KMS-11 (cell line): Measurements from ENCODE around the gene PLOD1.
"Not testable (repeated sequence)": the region's sequence is repeated elsewhere in the genome, so short reads cannot be mapped to it uniquely, and the experiment has no call there.

Experiments
- H2AFZ ChIP-seq: fragments of 200-600 bp; sonication (generic); 2 replicates; pipeline ENCODE4 v1.6.1; 2016; ENCODE audit warnings: antibody characterized with exemption, mixed run types, low read depth
- H3K27ac ChIP-seq: fragments of 200-600 bp; sonication (generic); 2 replicates; pipeline ENCODE4 v1.6.1; 2016; ENCODE audit warnings: mild to moderate bottlenecking, mixed run types
- H3K27me3 ChIP-seq: fragments of 200-600 bp; sonication (generic); 2 replicates; pipeline ENCODE4 v1.6.1; 2017; ENCODE audit warnings: mild to moderate bottlenecking, low read depth, mixed run types, moderate library complexity; ENCODE audit not compliant: insufficient read depth
- H3K36me3 ChIP-seq: fragments of 200-600 bp; sonication (generic); 2 replicates; pipeline ENCODE4 v1.6.1; 2017; ENCODE audit warnings: mild to moderate bottlenecking, mixed run types; ENCODE audit not compliant: insufficient read depth
- H3K4me1 ChIP-seq: fragments of 200-600 bp; sonication (generic); 2 replicates; pipeline ENCODE4 v1.6.1; 2016; ENCODE audit warnings: mild to moderate bottlenecking, low read depth, mixed run types; ENCODE audit not compliant: poor library complexity, severe bottlenecking
- H3K4me2 ChIP-seq: fragments of 200-600 bp; sonication (generic); 2 replicates; pipeline ENCODE4 v1.7.0; 2016; ENCODE audit warnings: mild to moderate bottlenecking, mixed run types
- H3K4me3 ChIP-seq: fragments of 200-600 bp; sonication (generic); IDR thresholded peaks from 2 replicates; pipeline ENCODE4 v1.6.1; 2017; ENCODE audit warnings: low read depth, low read length, mixed read lengths; ENCODE audit not compliant: insufficient read depth
- H3K79me2 ChIP-seq: fragments of 200-600 bp; sonication (generic); 2 replicates; pipeline ENCODE4 v1.6.1; 2016; ENCODE audit warnings: low read depth, mixed run types; ENCODE audit not compliant: insufficient read depth
- H3K9ac ChIP-seq: fragments of 200-600 bp; sonication (generic); 2 replicates; pipeline ENCODE4 v1.6.1; 2016; ENCODE audit warnings: mild to moderate bottlenecking, mixed run types
- H4K20me1 ChIP-seq: fragments of 200-600 bp; sonication (generic); 2 replicates; pipeline ENCODE4 v1.6.1; 2016; ENCODE audit warnings: mild to moderate bottlenecking, mixed run types; ENCODE audit not compliant: insufficient read depth
- TF ChIP-seq, protein P1 (sequence below): fragments of 200-600 bp; sonication (generic); conservative IDR thresholded peaks from 2 replicates; pipeline ENCODE4 v1.6.1; 2017; ENCODE audit warnings: low read depth, mild to moderate bottlenecking, antibody characterized with exemption, low read length, moderate library complexity, mixed read lengths

The PLOD1 gene

GRCh38 chr1:12005488-12006166, 71.1 kb downstream of the PLOD1 start:
- H3K79me2 ChIP-seq, result no peaks in the 10 kb centered on the region
- H3K4me3 ChIP-seq, result no peak overlapping the region
- H2AFZ ChIP-seq, result no peak overlapping the region
- no peaks in the 10 kb centered on the region for H3K27me3 ChIP-seq
- peaks cover 6% of the 10 kb centered on the region for H3K4me1 ChIP-seq
- no peak overlapping the region for H3K4me2 ChIP-seq
- no peak overlapping the region for H3K27ac ChIP-seq
- no peaks in the 10 kb centered on the region for H4K20me1 ChIP-seq
- TF ChIP-seq, protein P1, sequence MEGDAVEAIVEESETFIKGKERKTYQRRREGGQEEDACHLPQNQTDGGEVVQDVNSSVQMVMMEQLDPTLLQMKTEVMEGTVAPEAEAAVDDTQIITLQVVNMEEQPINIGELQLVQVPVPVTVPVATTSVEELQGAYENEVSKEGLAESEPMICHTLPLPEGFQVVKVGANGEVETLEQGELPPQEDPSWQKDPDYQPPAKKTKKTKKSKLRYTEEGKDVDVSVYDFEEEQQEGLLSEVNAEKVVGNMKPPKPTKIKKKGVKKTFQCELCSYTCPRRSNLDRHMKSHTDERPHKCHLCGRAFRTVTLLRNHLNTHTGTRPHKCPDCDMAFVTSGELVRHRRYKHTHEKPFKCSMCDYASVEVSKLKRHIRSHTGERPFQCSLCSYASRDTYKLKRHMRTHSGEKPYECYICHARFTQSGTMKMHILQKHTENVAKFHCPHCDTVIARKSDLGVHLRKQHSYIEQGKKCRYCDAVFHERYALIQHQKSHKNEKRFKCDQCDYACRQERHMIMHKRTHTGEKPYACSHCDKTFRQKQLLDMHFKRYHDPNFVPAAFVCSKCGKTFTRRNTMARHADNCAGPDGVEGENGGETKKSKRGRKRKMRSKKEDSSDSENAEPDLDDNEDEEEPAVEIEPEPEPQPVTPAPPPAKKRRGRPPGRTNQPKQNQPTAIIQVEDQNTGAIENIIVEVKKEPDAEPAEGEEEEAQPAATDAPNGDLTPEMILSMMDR, result no peak
- no peak overlapping the region for H3K9ac ChIP-seq
- peaks cover 3% of the 10 kb centered on the region; the same call in 1 of the 2 replicates for H3K36me3 ChIP-seq

GRCh38 chr1:12006167-12006921, 71.8 kb downstream of the PLOD1 start:
- no peak overlapping the region for H3K27ac ChIP-seq
- no peak overlapping the region for H2AFZ ChIP-seq
- no peak overlapping the region for H3K4me3 ChIP-seq
- H3K36me3 ChIP-seq, result peaks cover 3% of the 10 kb centered on the region; the same call in 1 of the 2 replicates
- H3K4me2 ChIP-seq, result no peak overlapping the region
- H4K20me1 ChIP-seq, result no peaks in the 10 kb centered on the region
- TF ChIP-seq, protein P1, result no peak
- H3K4me1 ChIP-seq, result peaks cover 2% of the 10 kb centered on the region
- H3K27me3 ChIP-seq, result no peaks in the 10 kb centered on the region
- no peaks in the 10 kb centered on the region for H3K79me2 ChIP-seq
- no peak overlapping the region for H3K9ac ChIP-seq

DNA sequence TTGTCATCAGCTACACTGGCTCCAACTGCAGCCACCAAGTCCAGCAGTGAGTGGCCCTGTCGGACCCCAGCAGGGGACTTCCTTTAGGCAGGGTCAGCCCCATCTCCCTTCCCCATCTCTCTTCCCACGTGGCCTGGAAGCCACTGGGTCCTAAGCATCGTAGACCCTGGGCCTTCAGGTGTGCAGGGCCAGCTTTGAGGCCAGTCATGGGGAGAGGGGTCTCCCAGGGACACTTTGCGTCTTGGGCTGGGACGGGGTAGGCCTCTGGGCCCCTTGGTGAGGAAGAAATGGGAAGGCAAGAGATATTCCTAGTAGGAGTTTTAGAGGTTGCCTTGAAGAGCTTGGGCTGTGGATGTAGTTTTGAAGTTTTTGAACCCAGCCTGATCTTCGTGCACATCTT, 72.7 kb downstream of the PLOD1 start:
- H3K4me3 ChIP-seq, result no peak overlapping the region
- H3K36me3 ChIP-seq, result peaks cover 3% of the 10 kb centered on the region; the same call in 1 of the 2 replicates
- H3K79me2 ChIP-seq, result no peaks in the 10 kb centered on the region
- no peak overlapping the region for H3K9ac ChIP-seq
- no peak overlapping the region for H3K27ac ChIP-seq
- TF ChIP-seq, protein P1, result no peak
- H3K4me1 ChIP-seq, result no peaks in the 10 kb centered on the region
- H3K4me2 ChIP-seq, result no peak overlapping the region
- no peak overlapping the region for H2AFZ ChIP-seq
- no peaks in the 10 kb centered on the region for H3K27me3 ChIP-seq
- H4K20me1 ChIP-seq, result no peaks in the 10 kb centered on the region

GRCh38 chr1:12008355-12008754, 73.8 kb downstream of the PLOD1 start:
- H4K20me1 ChIP-seq, H3K79me2 ChIP-seq, H3K27me3 ChIP-seq, H3K4me1 ChIP-seq, H2AFZ ChIP-seq, H3K4me3 ChIP-seq, H3K27ac ChIP-seq, H3K9ac ChIP-seq, H3K36me3 ChIP-seq, H3K4me2 ChIP-seq: not testable (repeated sequence)
